ENCODE results near the gene CTBP2. TPM values are rescaled to one million over a fixed set of nuclear protein-coding genes. Genes with fewer than 3 reads are reported as not detected.

The CTBP2 gene
- total and polyA plus RNA-seq, 8 donors: 21.3 to 169 (median 61.6) TPM

DNA sequence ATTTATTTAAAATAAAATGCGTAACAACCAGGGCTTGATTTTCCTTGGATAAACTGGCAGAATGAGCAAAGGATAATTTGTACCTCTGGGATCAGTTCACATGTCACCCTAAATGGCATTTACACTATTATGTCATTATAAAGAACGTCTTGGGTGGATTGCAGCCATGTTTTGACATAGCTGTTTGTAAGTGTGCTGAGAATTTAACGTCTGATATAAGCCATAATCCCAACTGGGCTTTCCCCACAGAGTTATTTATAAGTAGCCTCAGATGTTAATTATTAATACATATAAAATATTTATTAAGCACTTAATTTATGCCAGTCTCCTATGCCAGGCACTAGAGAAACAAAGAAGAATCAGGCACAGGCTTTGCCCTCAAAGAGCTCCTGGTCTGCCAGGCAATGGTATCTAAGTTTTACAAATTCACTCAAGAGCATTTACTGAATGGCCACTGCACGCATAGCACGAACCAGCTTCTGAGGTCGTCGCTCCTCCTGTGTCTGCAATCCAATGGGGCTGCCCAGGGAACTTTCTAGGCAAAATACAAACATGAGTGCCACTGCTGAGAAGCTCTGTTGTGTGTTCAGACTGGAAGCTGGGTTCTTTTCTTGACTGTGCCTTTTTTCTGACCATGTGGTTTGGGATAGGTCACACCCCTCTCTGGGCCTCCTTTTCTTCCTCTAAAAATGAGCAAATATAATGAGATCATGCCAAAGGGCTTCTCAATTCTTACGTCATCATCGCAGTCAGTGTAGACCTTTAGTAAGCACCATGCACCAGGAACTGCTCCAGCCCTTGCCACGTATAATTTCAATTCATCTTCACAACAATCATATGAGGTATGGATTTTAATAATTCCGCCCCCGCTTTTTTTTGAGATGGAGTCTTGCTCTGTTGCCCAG, 11.3 kb upstream of the CTBP2 start:
- Histone ChIP-seq H3K27me3 (peaks cover 0 to 10% (median 0%) of the 10 kb centered on the region in 3 donors), H3K36me3 (no peaks in the 10 kb centered on the region), H3K4me3 (no peak overlapping the region), H3K9me3 (no peaks in the 10 kb centered on the region), H3K27ac (no peak overlapping the region), H3K4me1 (no peaks in the 10 kb centered on the region)
- WGBS, 5 donors: 76 to 81% (median 80%) methylated on average over 12 of the region's 12 CpGs
- intact Hi-C loops (cut with DNase I; ENCODE audit: low total_unique reads): no loop called here
- DNase-seq: peak; percentile 2 to 14
- TF ChIP-seq EP300 (IDR thresholded peaks at IDR 0.05) (no peak), POLR2AphosphoS5 (IDR thresholded peaks at IDR 0.05) (no peak), POLR2A (IDR thresholded peaks at IDR 0.05) (no peak)
- TF ChIP-seq, protein P1, sequence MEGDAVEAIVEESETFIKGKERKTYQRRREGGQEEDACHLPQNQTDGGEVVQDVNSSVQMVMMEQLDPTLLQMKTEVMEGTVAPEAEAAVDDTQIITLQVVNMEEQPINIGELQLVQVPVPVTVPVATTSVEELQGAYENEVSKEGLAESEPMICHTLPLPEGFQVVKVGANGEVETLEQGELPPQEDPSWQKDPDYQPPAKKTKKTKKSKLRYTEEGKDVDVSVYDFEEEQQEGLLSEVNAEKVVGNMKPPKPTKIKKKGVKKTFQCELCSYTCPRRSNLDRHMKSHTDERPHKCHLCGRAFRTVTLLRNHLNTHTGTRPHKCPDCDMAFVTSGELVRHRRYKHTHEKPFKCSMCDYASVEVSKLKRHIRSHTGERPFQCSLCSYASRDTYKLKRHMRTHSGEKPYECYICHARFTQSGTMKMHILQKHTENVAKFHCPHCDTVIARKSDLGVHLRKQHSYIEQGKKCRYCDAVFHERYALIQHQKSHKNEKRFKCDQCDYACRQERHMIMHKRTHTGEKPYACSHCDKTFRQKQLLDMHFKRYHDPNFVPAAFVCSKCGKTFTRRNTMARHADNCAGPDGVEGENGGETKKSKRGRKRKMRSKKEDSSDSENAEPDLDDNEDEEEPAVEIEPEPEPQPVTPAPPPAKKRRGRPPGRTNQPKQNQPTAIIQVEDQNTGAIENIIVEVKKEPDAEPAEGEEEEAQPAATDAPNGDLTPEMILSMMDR (IDR thresholded peaks at IDR 0.05): no peak

GRCh38 chr10:125169915-125170314, 9.6 kb upstream of the CTBP2 start:
- no peak for DNase-seq
- Histone ChIP-seq H3K9me3 (no peaks in the 10 kb centered on the region), H3K4me3 (no peak overlapping the region), H3K27ac (no peak overlapping the region), H3K27me3 (peaks cover 0 to 8% (median 0%) of the 10 kb centered on the region in 3 donors), H3K4me1 (no peaks in the 10 kb centered on the region), H3K36me3 (no peaks in the 10 kb centered on the region)
- 68 to 85% (median 83%) methylated on average over 5 of the region's 5 CpGs for WGBS, 5 donors
- intact Hi-C loops (cut with DNase I; ENCODE audit: low total_unique reads): no loop called here
- TF ChIP-seq EP300 (IDR thresholded peaks at IDR 0.05) (no peak), POLR2A (IDR thresholded peaks at IDR 0.05) (no peak), POLR2AphosphoS5 (IDR thresholded peaks at IDR 0.05) (no peak)
- TF ChIP-seq, protein P1 (IDR thresholded peaks at IDR 0.05): no peak

- 81 to 86% (median 84%) methylated on average over 7 of the region's 7 CpGs for WGBS, 5 donors
- H3K27ac ChIP-seq: no peak overlapping the region
- peaks cover 0 to 1% (median 0%) of the 10 kb centered on the region in 3 donors for H3K27me3 ChIP-seq
- TF ChIP-seq EP300 (IDR thresholded peaks at IDR 0.05) (no peak), POLR2A (IDR thresholded peaks at IDR 0.05) (no peak), POLR2AphosphoS5 (IDR thresholded peaks at IDR 0.05) (no peak)
- TF ChIP-seq, protein P1 (IDR thresholded peaks at IDR 0.05): no peak
- H3K36me3 ChIP-seq: no peaks in the 10 kb centered on the region
- H3K4me1 ChIP-seq: no peaks in the 10 kb centered on the region
- intact Hi-C loops (cut with DNase I; ENCODE audit: low total_unique reads): no loop called here
- no peak overlapping the region for H3K4me3 ChIP-seq
- H3K9me3 ChIP-seq: no peaks in the 10 kb centered on the region
- no peak for DNase-seq
Measured at GRCh38 chr10:125169279-125169678, 8.9 kb upstream of the CTBP2 start.

DNA sequence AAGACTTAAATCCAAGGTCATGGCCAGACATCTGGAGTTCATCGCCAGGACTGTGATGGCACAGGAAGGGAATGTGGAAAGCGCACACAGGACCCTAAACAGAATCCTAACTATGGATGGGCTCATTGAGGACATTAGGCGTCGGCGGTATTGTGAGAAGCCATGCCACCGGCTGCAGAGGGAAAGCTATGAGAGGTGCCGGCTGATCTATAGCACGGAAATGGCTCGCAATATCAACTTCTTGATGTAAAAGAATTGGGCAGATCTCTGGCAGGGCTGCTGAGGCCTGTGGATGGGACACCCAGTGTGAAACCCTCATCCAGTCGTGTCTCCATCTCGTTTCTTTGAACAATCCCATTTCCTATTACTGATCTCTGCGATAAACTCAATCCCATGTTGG, 6.3 kb upstream of the CTBP2 start:
- Histone ChIP-seq H3K27me3 (no peaks in the 10 kb centered on the region), H3K4me3 (no peak overlapping the region), H3K27ac (no peak overlapping the region), H3K4me1 (peaks cover 5 to 11% (median 9%) of the 10 kb centered on the region in 4 donors), H3K9me3 (no peaks in the 10 kb centered on the region), H3K36me3 (no peaks in the 10 kb centered on the region)
- 91 to 96% (median 95%) methylated on average over 12 of the region's 12 CpGs for WGBS, 5 donors
- TF ChIP-seq, protein P1 (IDR thresholded peaks at IDR 0.05): no peak
- TF ChIP-seq POLR2A (IDR thresholded peaks at IDR 0.05) (no peak), EP300 (IDR thresholded peaks at IDR 0.05) (no peak), POLR2AphosphoS5 (IDR thresholded peaks at IDR 0.05) (no peak)
- DNase-seq: peak in 1 of 2 donors; percentile 22
- intact Hi-C loops (cut with DNase I; ENCODE audit: low total_unique reads): no loop called here

Measured in stomach (tissue), 9 donors.